PC-3 (cell line): ENCODE measurements around the gene CHL1. TPM values are rescaled to one million over a fixed set of nuclear protein-coding genes. Genes with fewer than 3 reads are reported as not detected.

Experiments
- ATAC-seq: fragments of 200-7000 bp; cut with Tn5 transposase; 2 replicates; pipeline ENCODE4 v1.9.1; 2020; ENCODE audit warnings: mild to moderate bottlenecking, moderate library complexity
- BruUV-seq: library from RNA; stranded (reverse); fragments of 400-500 nt; replicated peaks from 2 replicates; lab custom pipeline; 2021; lab: Mats Ljungman, UMichigan
- CTCF ChIA-PET: fragments of 300-600 bp; sonication (Branson Sonifier 250); formaldehyde crosslinking; loops from one replicate; lab custom pipeline; 2022; ENCODE audit warnings: antibody characterized with exemption; lab: Charles Lee
- POLR2A ChIA-PET: fragments of 300-600 bp; sonication (Branson Sonifier 250); formaldehyde crosslinking; loops from one replicate; lab custom pipeline; 2022; ENCODE audit warnings: antibody characterized with exemption; ENCODE audit not compliant: unreplicated experiment; lab: Charles Lee
- DNase-seq: peaks from one replicate; pipeline ENCODE4 v3.0.0-alpha.2; 2015
- H2AFZ ChIP-seq: fragments of 300-600 bp; sonication (generic); 2 replicates; pipeline ENCODE4 v1.6.0; 2016; ENCODE audit warnings: antibody characterized with exemption, low read length
- H3F3A ChIP-seq: fragments of 300-600 bp; sonication (generic); one replicate; pipeline ENCODE4 v1.6.0; 2017; ENCODE audit warnings: antibody characterized with exemption, low read length, control low read depth, mild to moderate bottlenecking; ENCODE audit not compliant: unreplicated experiment
- H3K27ac ChIP-seq: fragments of 300-600 bp; sonication (generic); 2 replicates; pipeline ENCODE4 v1.5.1; 2016; ENCODE audit warnings: mild to moderate bottlenecking, low read length
- H3K27me3 ChIP-seq: fragments of 300-600 bp; sonication (generic); 2 replicates; pipeline ENCODE4 v1.6.1; 2016; ENCODE audit warnings: low read length, mixed read lengths
- H3K36me3 ChIP-seq: fragments of 300-600 bp; sonication (generic); 2 replicates; pipeline ENCODE4 v1.6.1; 2016; ENCODE audit warnings: low read depth, mixed run types, low read length, mixed read lengths
- H3K4me1 ChIP-seq: fragments of 300-600 bp; sonication (generic); 2 replicates; pipeline ENCODE4 v1.5.1; 2016; ENCODE audit warnings: low read length; ENCODE audit not compliant: insufficient read depth
- H3K4me2 ChIP-seq: fragments of 300-600 bp; sonication (generic); 2 replicates; pipeline ENCODE4 v1.6.0; 2016; ENCODE audit warnings: low read length
- H3K4me3 ChIP-seq: fragments of 300-600 bp; sonication (generic); 2 replicates; pipeline ENCODE4 v1.5.1; 2016; ENCODE audit warnings: mild to moderate bottlenecking, low read length, mixed read lengths
- H3K79me2 ChIP-seq: fragments of 300-600 bp; sonication (generic); 2 replicates; pipeline ENCODE4 v1.6.1; 2017; ENCODE audit warnings: low read length, mixed read lengths
- H3K9ac ChIP-seq: fragments of 300-600 bp; sonication (generic); 2 replicates; pipeline ENCODE4 v1.6.0; 2016; ENCODE audit warnings: mild to moderate bottlenecking, low read length
- H3K9me2 ChIP-seq: fragments of 300-600 bp; sonication (generic); replicated peaks from 2 replicates; pipeline ENCODE4 v1.6.1; 2016; ENCODE audit warnings: mixed run types, low read length, mixed read lengths
- H3K9me3 ChIP-seq: fragments of 300-600 bp; sonication (generic); 2 replicates; pipeline ENCODE4 v1.6.1; 2016; ENCODE audit warnings: low read length, mixed read lengths
- H4K20me1 ChIP-seq: fragments of 300-600 bp; sonication (generic); 2 replicates; pipeline ENCODE4 v1.6.1; 2016; ENCODE audit warnings: low read length, mixed read lengths
- EZH2 ChIP-seq: fragments of 300-600 bp; sonication (generic); IDR thresholded peaks from one replicate; pipeline ENCODE4 v1.6.1; 2017; ENCODE audit warnings: antibody characterized with exemption, mild to moderate bottlenecking, low read length; ENCODE audit not compliant: unreplicated experiment
- EZH2phosphoT487 ChIP-seq: fragments of 300-600 bp; sonication (generic); IDR thresholded peaks from 2 replicates; pipeline ENCODE4 v1.6.1; 2018; ENCODE audit warnings: mild to moderate bottlenecking, antibody characterized with exemption, low read length, borderline replicate concordance
- intact Hi-C: fragments of 100-400 bp; cut with micrococcal nuclease; formaldehyde crosslinking; loops from 2 replicates; pipeline ENCODE4 v1.9.0; 2023
- total RNA-seq: library from RNA; depleted of rRNA; stranded (reverse); fragments of >200 nt; gene quantifications from 2 replicates; pipeline ENCODE4 v1.2.3, GENCODE V29; 2014
- TF ChIP-seq, protein P1 (sequence below): fragments of 300-600 bp; sonication (generic); conservative IDR thresholded peaks from 2 replicates; pipeline ENCODE4 v1.5.1; 2017; ENCODE audit warnings: antibody characterized with exemption, low read depth, mild to moderate bottlenecking, low read length

CHL1 gene
- total RNA-seq, 1 experiment from 2014 or later: not detected

DNA sequence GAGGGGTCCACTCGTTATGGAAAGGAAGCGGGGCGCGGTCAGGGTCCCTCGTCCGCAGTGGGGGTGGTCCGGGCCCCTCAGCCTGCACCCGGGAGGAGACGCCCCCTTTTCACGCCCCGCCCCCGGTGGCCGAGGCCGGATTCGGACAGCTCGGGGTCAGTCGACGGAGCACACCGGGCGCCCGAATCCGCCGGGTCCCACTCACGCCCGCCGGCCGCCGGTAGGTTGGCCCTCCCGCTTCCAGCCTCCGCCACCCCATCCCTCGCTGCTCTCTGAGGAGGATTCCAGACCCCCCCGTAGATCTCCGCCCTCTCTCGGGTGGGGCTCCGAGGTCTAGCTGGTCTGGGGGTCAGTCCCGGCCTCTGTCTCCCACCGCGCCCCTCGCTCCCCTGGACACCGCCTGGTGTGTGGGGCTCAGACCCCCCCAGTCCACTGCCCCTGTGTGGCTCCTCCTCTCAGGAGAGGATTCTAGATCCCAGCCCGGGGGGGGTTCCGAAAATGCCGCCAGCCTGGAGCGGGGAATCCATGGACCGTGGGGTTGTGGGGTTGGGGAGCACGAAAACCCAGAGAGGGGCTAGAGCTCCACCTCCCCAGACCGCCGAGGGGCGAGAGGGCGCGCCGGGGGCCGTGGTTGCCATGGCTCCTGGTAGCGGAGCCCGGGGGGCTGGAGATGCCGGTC lies 725 bp downstream of the CHL1 start:
- no peaks in the 10 kb centered on the region for H3K36me3 ChIP-seq
- H3K4me3 ChIP-seq: no peak overlapping the region
- H2AFZ ChIP-seq: no peak overlapping the region
- no TSS peak for BruUV-seq
- no peak for ATAC-seq
- intact Hi-C loops: no loop called here
- no peak overlapping the region for H3K9ac ChIP-seq
- CTCF ChIA-PET: no interaction called here
- no peaks in the 10 kb centered on the region for H3K9me3 ChIP-seq
- H3K4me2 ChIP-seq: no peak overlapping the region
- DNase-seq: no peak
- H3K27me3 ChIP-seq: peaks cover 32% of the 10 kb centered on the region
- TF ChIP-seq EZH2phosphoT487 (no peak), EZH2 (no peak)
- TF ChIP-seq, protein P1, sequence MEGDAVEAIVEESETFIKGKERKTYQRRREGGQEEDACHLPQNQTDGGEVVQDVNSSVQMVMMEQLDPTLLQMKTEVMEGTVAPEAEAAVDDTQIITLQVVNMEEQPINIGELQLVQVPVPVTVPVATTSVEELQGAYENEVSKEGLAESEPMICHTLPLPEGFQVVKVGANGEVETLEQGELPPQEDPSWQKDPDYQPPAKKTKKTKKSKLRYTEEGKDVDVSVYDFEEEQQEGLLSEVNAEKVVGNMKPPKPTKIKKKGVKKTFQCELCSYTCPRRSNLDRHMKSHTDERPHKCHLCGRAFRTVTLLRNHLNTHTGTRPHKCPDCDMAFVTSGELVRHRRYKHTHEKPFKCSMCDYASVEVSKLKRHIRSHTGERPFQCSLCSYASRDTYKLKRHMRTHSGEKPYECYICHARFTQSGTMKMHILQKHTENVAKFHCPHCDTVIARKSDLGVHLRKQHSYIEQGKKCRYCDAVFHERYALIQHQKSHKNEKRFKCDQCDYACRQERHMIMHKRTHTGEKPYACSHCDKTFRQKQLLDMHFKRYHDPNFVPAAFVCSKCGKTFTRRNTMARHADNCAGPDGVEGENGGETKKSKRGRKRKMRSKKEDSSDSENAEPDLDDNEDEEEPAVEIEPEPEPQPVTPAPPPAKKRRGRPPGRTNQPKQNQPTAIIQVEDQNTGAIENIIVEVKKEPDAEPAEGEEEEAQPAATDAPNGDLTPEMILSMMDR: no peak
- H4K20me1 ChIP-seq: no peaks in the 10 kb centered on the region
- H3K4me1 ChIP-seq: no peaks in the 10 kb centered on the region
- no peaks in the 10 kb centered on the region for H3K79me2 ChIP-seq
- POLR2A ChIA-PET: no interaction called here
- no peak overlapping the region for H3K27ac ChIP-seq
- H3K9me2 ChIP-seq: no peaks in the 10 kb centered on the region
- H3F3A ChIP-seq: no peaks in the 10 kb centered on the region

DNA sequence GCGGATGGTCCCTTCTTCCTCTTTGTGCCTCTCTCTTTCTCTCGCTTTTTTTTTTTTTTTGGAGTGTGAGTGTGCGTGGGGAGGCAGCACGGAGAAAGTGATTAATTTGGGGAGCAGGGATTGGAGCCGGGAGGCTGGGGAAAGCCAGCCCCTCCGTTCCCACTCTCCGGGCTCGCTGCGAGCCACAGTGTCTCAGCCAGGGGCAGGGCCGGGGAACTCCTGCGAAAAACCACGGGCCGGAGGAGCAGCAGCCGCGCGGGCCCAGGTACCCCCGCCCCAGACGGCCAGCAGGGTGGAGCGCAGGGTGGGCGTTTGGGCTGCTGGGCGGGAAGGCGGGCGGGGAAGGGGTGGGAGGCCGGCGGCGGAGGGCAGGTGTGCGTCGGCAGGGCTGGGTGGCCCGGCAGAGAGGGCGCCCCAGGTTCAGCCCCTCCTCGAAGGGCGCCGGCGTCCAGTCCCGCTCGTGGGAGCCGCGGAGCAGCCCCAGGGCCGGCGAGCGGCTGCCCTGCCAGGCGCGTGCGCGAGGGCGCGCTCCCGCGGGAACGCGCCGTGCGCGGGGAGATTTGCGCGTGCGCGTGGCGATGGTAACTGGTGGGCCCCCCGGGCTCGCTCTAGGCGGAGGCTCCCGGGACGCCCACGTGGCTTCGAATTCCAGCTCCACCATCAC lies 1.4 kb downstream of the CHL1 start:
- no peak overlapping the region for H2AFZ ChIP-seq
- H3F3A ChIP-seq: no peaks in the 10 kb centered on the region
- no peak overlapping the region for H3K9ac ChIP-seq
- H3K9me3 ChIP-seq: no peaks in the 10 kb centered on the region
- POLR2A ChIA-PET: no interaction called here
- no peaks in the 10 kb centered on the region for H3K36me3 ChIP-seq
- H3K4me1 ChIP-seq: no peaks in the 10 kb centered on the region
- H3K79me2 ChIP-seq: no peaks in the 10 kb centered on the region
- CTCF ChIA-PET: no interaction called here
- no peaks in the 10 kb centered on the region for H4K20me1 ChIP-seq
- BruUV-seq: no TSS peak
- intact Hi-C loops: no loop called here
- H3K4me2 ChIP-seq: no peak overlapping the region
- DNase-seq (no peak), ATAC-seq (no peak)
- H3K9me2 ChIP-seq: no peaks in the 10 kb centered on the region
- no peak overlapping the region for H3K4me3 ChIP-seq
- H3K27me3 ChIP-seq: peaks cover 32% of the 10 kb centered on the region
- no peak overlapping the region for H3K27ac ChIP-seq
- TF ChIP-seq EZH2phosphoT487 (no peak), EZH2 (no peak)
- TF ChIP-seq, protein P1: no peak

DNA sequence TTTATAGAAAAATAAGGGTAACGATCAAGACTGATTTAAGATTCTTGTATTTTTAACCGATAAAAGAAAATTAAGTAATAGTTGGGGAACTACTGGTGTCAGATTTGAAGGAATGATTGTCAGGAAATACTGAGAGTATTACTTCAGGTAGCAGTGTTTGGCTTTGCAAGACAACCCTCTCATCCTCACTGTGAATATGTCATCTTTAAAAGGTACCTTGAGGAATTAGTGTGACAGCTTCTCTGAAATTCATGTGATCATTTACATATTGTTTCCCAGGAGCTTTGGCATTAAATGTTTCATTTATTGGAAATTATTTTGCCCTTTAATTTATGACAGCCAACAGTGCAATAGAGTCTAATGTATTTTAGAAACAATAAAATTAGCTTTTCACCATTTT lies 3.3 kb downstream of the CHL1 start:
- no peak overlapping the region for H3K27ac ChIP-seq
- DNase-seq: no peak
- intact Hi-C loops: no loop called here
- H3K9ac ChIP-seq: no peak overlapping the region
- H3K9me3 ChIP-seq: no peaks in the 10 kb centered on the region
- CTCF ChIA-PET: no interaction called here
- POLR2A ChIA-PET: no interaction called here
- H3K4me3 ChIP-seq: no peak overlapping the region
- H3K36me3 ChIP-seq: no peaks in the 10 kb centered on the region
- no TSS peak for BruUV-seq
- no peak overlapping the region for H2AFZ ChIP-seq
- no peaks in the 10 kb centered on the region for H3F3A ChIP-seq
- H3K4me2 ChIP-seq: no peak overlapping the region
- TF ChIP-seq EZH2phosphoT487: no peak
- TF ChIP-seq EZH2: no peak
- TF ChIP-seq, protein P1: no peak
- H3K9me2 ChIP-seq: no peaks in the 10 kb centered on the region
- no peaks in the 10 kb centered on the region for H3K4me1 ChIP-seq
- no peak for ATAC-seq
- no peaks in the 10 kb centered on the region for H4K20me1 ChIP-seq
- H3K27me3 ChIP-seq: peaks cover 32% of the 10 kb centered on the region
- no peaks in the 10 kb centered on the region for H3K79me2 ChIP-seq
